ENCODE results near the gene RBMXL3. TPM values are rescaled to one million over a fixed set of nuclear protein-coding genes. Genes with fewer than 3 reads are reported as not detected.

The RBMXL3 gene
- total and polyA plus RNA-seq, 10 of the 15 experiments (the other 5 are each of a cell fraction or from before 2014, with no cell fraction given) = not detected

- TF ChIP-seq NFXL1 (IDR thresholded peaks at IDR 0.05; ENCODE audit: borderline replicate concordance) (no peak), ATF2 (IDR thresholded peaks at IDR 0.05; ENCODE audit: low read length) (no peak), CREB1 (IDR thresholded peaks at IDR 0.05; ENCODE audit: low read depth) (no peak), TCF12 (IDR thresholded peaks at IDR 0.05; ENCODE audit: low read depth, low read length) (no peak), ELK1 (IDR thresholded peaks at IDR 0.05; ENCODE audit: low read depth, low read length) (no peak), SREBF1 (IDR thresholded peaks at IDR 0.05; ENCODE audit: low read length) (no peak), NR2F1 (conservative IDR thresholded peaks at IDR 0.05) (no peak), RUNX3 (IDR thresholded peaks at IDR 0.05; ENCODE audit: low read length) (no peak), SKIL (IDR thresholded peaks at IDR 0.05; ENCODE audit: low read depth, poor library complexity, severe bottlenecking) (no peak), HDAC2 (IDR thresholded peaks at IDR 0.05) (no peak), ZNF207 (IDR thresholded peaks at IDR 0.05; ENCODE audit: borderline replicate concordance) (no peak)
- SMC1A ChIA-PET (ENCODE audit: uncharacterized antibody, unreplicated experiment) = interaction anchor here (1.5 kb wide), 1 partner anchor 34 kb away, joined by 4 read pairs; no protein-coding TSS in a partner anchor
- Histone ChIP-seq H3K9ac (ENCODE audit: control insufficient read depth, insufficient read depth, low read length) (no peak overlapping the region), H3K27me3 (replicated peaks in 1 of 2; ENCODE audit: control insufficient read depth in 2 of 2, insufficient read depth in 2 of 2, low read length in 1 of 2) (peaks cover 0 to 2% of the 10 kb centered on the region in 2 experiments; a peak in 1 of 4 replicates), H3K4me3 (no peak overlapping the region), H4K20me1 (ENCODE audit: control insufficient read depth, insufficient read depth) (no peaks in the 10 kb centered on the region), H3K4me2 (ENCODE audit: control insufficient read depth, insufficient read depth) (no peak overlapping the region), H2AFZ (ENCODE audit: control insufficient read depth, low read depth, low read length) (no peak overlapping the region), H3K79me2 (ENCODE audit: control insufficient read depth, insufficient read depth, low read length) (no peaks in the 10 kb centered on the region), H3K9me3 (replicated peaks; ENCODE audit: control insufficient read depth, insufficient read depth, low read length) (no peaks in the 10 kb centered on the region), H3K4me1 (ENCODE audit: control insufficient read depth, insufficient read depth, low read length) (no peaks in the 10 kb centered on the region), H3K36me3 (ENCODE audit: control insufficient read depth in 2 of 2, insufficient read depth in 2 of 2, low read length in 1 of 2) (no peaks in the 10 kb centered on the region), H3K27ac (ENCODE audit: control insufficient read depth, insufficient read depth) (no peak overlapping the region)
- intact Hi-C loops (cut with micrococcal nuclease; ENCODE audit: unreplicated experiment) (no loop called here), in situ Hi-C loops (cut with MboI) (no loop called here)
- RAD21 ChIA-PET (ENCODE audit: unreplicated experiment) = no interaction called here
- DNase-seq (ENCODE audit: low read depth, low spot score) (no peak), FAIRE-seq (no peak), ATAC-seq (no peak)
- CTCF ChIA-PET = no interaction called here
- BruUV-seq (replicated peaks) = no TSS peak
- POLR2A ChIA-PET = no interaction called here
Observed at GRCh38 chrX:115236560-115236959, 47.4 kb downstream of the RBMXL3 start.

Measured in GM12878 (cell line).